ENCODE results near the gene ABCC8. TPM values are rescaled to one million over a fixed set of nuclear protein-coding genes. Genes with fewer than 3 reads are reported as not detected.

Gene ABCC8
- polyA plus RNA-seq, 2 of the 4 experiments (the other 2 are of a cell fraction), result 1.1 to 2.0 TPM

DNA sequence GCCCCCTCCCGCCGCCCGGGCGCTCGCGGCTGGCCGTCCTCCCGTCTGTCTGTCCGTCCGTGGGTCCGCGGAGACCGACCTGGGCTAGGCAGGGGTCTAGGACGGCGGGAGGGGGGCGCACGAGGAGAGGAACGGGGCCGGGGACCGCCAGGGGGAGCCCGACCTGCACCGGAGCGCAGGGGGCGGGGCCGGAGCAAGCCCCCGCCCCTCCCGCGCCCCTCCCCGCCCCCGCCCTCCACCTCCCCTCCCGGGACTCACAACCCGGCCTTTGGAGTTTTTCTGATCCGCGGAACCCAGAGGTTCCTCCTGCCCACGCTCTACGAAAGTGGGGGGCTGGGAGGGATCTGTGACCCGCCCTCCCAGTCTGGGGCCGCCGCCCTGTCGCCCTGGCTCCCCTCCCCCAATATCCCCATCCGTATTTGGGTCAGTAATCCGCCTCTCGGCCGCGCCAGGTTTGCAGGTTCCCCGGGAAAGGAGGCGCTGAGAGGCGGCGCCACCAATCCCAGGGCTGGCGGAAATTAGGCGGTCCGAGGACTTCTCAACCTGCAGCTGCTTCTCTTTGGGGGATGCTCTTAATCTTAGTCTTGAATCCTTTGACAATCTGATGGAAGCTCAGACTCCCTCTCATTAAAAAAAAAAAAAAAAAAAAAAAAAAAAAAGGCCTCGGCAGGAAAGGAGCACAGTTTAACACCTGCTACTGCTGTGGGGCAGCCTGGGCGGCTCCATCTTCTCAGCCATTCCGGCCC lies 87.3 kb downstream of the ABCC8 start:
- peak overlapping the region; percentile 80 to 85 for H3K27ac ChIP-seq
- H3K4me1 ChIP-seq, result 0 out of 3 replicates have a peak, but pooled peaks cover 3% of the 10 kb centered on the region
- DNase-seq (ENCODE audit: low read depth in 1 of 2, low spot score in 1 of 2), result peak; percentile 70 to 76
- ATAC-seq, result peak; percentile 66 to 73
- H3K9me3 ChIP-seq, result no peaks in the 10 kb centered on the region
- no peak for FAIRE-seq
- CTCF ChIA-PET, result interaction anchor here (0.6 to 21.5 kb wide), 20 partner anchors 11 to 487 kb away, joined by 3 to 1119 read pairs (median 4); partner anchors contain the start of gene ABCC8
- POLR2A ChIA-PET, result no interaction called here
- H3K4me3 ChIP-seq, result peak overlapping the region; percentile 64
- WGBS (ENCODE audit: missing lambda C conversion rate), result 31% methylated on average over 6 of the region's 55 CpGs
- 0 out of 2 replicates have a peak, but pooled peaks have one; percentile 43 for TF ChIP-seq MAZ (IDR thresholded peaks at IDR 0.05; ENCODE audit: borderline replicate concordance, low read depth, low read length)
- TF ChIP-seq CHD2 (IDR thresholded peaks at IDR 0.05; ENCODE audit: low read length, partially characterized antibody), result no peak
- TF ChIP-seq MYC (IDR thresholded peaks at IDR 0.05; ENCODE audit: borderline replicate concordance, low read length), result 0 out of 2 replicates have a peak, but pooled peaks have one; percentile 24
- TF ChIP-seq SMC3 (IDR thresholded peaks at IDR 0.05), result peak; percentile 85
- TF ChIP-seq RAD21 (conservative IDR thresholded peaks at IDR 0.05 in 1 of 2, IDR thresholded peaks at IDR 0.05 in 1 of 2), result peak; percentile 9 to 71; a peak in 3 of 5 replicates
- peak in 1 of 2 experiments; percentile 54; a peak in 2 of 5 replicates for TF ChIP-seq JUN (IDR thresholded peaks at IDR 0.05)
- TF ChIP-seq, protein P1, sequence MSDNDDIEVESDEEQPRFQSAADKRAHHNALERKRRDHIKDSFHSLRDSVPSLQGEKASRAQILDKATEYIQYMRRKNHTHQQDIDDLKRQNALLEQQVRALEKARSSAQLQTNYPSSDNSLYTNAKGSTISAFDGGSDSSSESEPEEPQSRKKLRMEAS (IDR thresholded peaks at IDR 0.05), result peak; percentile 16; the same call in 1 of the 2 replicates
- TF ChIP-seq FOSL2 (IDR thresholded peaks at IDR 0.05), result no peak
- no peak for TF ChIP-seq FOSL2 (CRISPR knock-in tag; IDR thresholded peaks at IDR 0.05)
- peak; percentile 63 for TF ChIP-seq KDM5A (IDR thresholded peaks at IDR 0.05)
- no peak for TF ChIP-seq TP53 (CRISPR knock-in tag; IDR thresholded peaks at IDR 0.05)
- TF ChIP-seq, protein P2, sequence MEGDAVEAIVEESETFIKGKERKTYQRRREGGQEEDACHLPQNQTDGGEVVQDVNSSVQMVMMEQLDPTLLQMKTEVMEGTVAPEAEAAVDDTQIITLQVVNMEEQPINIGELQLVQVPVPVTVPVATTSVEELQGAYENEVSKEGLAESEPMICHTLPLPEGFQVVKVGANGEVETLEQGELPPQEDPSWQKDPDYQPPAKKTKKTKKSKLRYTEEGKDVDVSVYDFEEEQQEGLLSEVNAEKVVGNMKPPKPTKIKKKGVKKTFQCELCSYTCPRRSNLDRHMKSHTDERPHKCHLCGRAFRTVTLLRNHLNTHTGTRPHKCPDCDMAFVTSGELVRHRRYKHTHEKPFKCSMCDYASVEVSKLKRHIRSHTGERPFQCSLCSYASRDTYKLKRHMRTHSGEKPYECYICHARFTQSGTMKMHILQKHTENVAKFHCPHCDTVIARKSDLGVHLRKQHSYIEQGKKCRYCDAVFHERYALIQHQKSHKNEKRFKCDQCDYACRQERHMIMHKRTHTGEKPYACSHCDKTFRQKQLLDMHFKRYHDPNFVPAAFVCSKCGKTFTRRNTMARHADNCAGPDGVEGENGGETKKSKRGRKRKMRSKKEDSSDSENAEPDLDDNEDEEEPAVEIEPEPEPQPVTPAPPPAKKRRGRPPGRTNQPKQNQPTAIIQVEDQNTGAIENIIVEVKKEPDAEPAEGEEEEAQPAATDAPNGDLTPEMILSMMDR (IDR thresholded peaks at IDR 0.05), result peak; percentile 96
- peak overlapping the region; percentile 80 for H3K4me2 ChIP-seq

DNA sequence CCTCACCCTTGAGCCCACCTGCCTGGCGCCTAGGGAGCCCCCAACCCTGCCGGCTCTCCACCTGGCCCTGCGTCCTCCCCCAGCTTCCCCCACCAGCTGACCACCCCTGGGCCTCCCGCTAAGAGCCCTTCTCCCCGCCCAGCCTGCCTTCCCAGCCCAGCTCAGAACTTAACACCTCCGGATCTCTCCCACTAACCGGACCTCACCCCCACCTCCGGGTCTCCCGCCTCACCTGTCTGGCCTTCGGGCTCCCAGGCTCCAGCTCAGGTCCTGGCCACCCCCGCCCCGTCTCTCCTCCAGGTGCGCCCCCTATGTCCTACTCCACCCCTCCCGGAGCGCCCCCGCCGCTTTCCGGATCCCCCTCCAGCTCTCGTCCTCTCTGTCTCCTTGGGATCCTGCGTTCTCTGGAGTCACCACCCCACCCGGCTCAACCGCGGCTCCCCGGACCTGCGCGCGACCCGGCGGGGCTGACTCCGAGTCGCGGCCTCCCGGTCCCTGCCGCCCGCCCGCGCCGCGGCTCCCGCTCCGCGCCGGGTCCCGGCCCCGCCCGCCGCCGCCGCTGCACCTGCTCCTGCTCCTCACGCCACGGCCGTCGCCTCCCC lies 87.9 kb downstream of the ABCC8 start, which contains the start of gene KCNJ11:
Gene KCNJ11, minus strand, starts transcription at position 51 of the 602 bp plus-strand sequence. CDS start 568 bp downstream, outside the sequence.
- ChIA-PET POLR2A (no interaction called here), CTCF (interaction anchor here (0.7 to 21.5 kb wide), 14 partner anchors 11 to 298 kb away, joined by 3 to 1119 read pairs (median 4); partner anchors contain the start of gene ABCC8)
- WGBS (ENCODE audit: missing lambda C conversion rate), result 22% methylated on average over 10 of the region's 53 CpGs
- TF ChIP-seq NR3C1 (IDR thresholded peaks at IDR 0.05), result no peak
- DNase-seq (ENCODE audit: low read depth in 1 of 2, low spot score in 1 of 2) (peak in 1 of 2 experiments; percentile 29), FAIRE-seq (no peak), ATAC-seq (peak; percentile 44 to 51)
- peak within 1 kb of the TSS; percentile 64 for H3K4me3 ChIP-seq
- H3K4me1 ChIP-seq, result 0 out of 3 replicates have a peak, but pooled peaks cover 3% of the 10 kb centered on the region
- H3K4me2 ChIP-seq, result peak within 1 kb of the TSS; percentile 80
- H3K27ac ChIP-seq, result peak within 1 kb of the TSS; percentile 80 to 85
- H3K9me3 ChIP-seq, result no peaks in the 10 kb centered on the region

DNA sequence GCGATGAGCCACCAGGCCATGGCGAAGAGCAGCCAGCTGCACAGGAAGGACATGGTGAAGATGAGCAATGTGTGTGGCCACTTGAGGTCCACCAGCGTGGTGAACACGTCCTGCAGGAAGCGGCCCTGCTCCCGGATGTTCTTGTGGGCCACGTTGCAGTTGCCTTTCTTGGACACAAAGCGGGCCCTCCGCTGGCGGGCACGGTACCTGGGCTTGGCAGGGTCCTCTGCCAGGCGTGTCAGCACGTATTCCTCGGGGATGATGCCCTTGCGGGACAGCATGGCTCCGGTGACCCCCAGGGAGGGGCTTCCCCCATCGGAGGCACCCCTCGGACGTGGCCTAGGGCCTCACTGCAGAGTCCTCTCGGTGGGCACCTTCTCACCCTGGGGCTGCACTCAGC lies 88.8 kb downstream of the ABCC8 start:
- Histone ChIP-seq H3K4me3 (no peak overlapping the region), H3K4me2 (no peak overlapping the region), H3K9me3 (no peaks in the 10 kb centered on the region), H3K27ac (no peak overlapping the region), H3K4me1 (0 out of 3 replicates have a peak, but pooled peaks cover 3% of the 10 kb centered on the region)
- POLR2A ChIA-PET, result no interaction called here
- no peak for DNase-seq (ENCODE audit: low read depth in 1 of 2, low spot score in 1 of 2)
- WGBS (ENCODE audit: missing lambda C conversion rate), result 92% methylated on average over 12 of the region's 20 CpGs
- no peak for TF ChIP-seq CHD4 (IDR thresholded peaks at IDR 0.05; ENCODE audit: borderline replicate concordance)
- no peak for TF ChIP-seq NR3C1 (IDR thresholded peaks at IDR 0.05)
- no peak for TF ChIP-seq JUN (IDR thresholded peaks at IDR 0.05)
- TF ChIP-seq NPAS2 (CRISPR knock-in tag; IDR thresholded peaks at IDR 0.05; ENCODE audit: borderline replicate concordance), result no peak
- TF ChIP-seq, protein P3, sequence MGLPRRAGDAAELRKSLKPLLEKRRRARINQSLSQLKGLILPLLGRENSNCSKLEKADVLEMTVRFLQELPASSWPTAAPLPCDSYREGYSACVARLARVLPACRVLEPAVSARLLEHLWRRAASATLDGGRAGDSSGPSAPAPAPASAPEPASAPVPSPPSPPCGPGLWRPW (IDR thresholded peaks at IDR 0.05), result no peak
- no peak for TF ChIP-seq MAFK (IDR thresholded peaks at IDR 0.05; ENCODE audit: partially characterized antibody)
- no peak for TF ChIP-seq ZFP36 (IDR thresholded peaks at IDR 0.05; ENCODE audit: borderline replicate concordance, partially characterized antibody)
- no peak for TF ChIP-seq FOXS1 (CRISPR knock-in tag; IDR thresholded peaks at IDR 0.05)
- TF ChIP-seq POLR2A (IDR thresholded peaks at IDR 0.05; ENCODE audit: low read length), result no peak
- TF ChIP-seq NFE2L2 (conservative IDR thresholded peaks at IDR 0.05; ENCODE audit: low read length), result no peak
- CTCF ChIA-PET, result interaction anchor here (0.9 to 21.5 kb wide), 7 partner anchors 10 to 158 kb away, joined by 3 to 1119 read pairs (median 7); no protein-coding TSS in a partner anchor
- no peak for ATAC-seq
- FAIRE-seq, result no peak

All from A549 (cell line).